ENCODE results near the gene HNRNPUL1.
A peak's percentile ranks its signal among the peaks of the same experiment; 100 is the strongest.

- no peak for TF ChIP-seq CTCF (IDR thresholded peaks at IDR 0.05)
- peak in 1 of 2 donors; percentile 47 for TF ChIP-seq POLR2A (IDR thresholded peaks at IDR 0.05)
Measured at GRCh38 chr19:41327576-41328156, 63.5 kb downstream of the HNRNPUL1 start.

Data from thyroid gland (tissue), 4 donors.